Stimulated activated CD8-positive, alpha-beta memory T cell treated with anti-CD3 and anti-CD28 coated beads, Interleukin-7, amount 100 ng/mL, for 1 hour (primary cell): ENCODE data around the gene HRH2.
A peak's percentile ranks its signal among the peaks of the same experiment; 100 is the strongest.
"Not testable (repeated sequence)": the region's sequence is repeated elsewhere in the genome, so short reads cannot be mapped to it uniquely, and the experiment has no call there.

ENCODE experiments used
- DNase-seq, 2 donors: peaks; one replicate each; pipeline ENCODE4 v3.0.0-alpha.2; 2020; ENCODE audit warnings: low read depth in 2 of 2

Gene HRH2

DNA sequence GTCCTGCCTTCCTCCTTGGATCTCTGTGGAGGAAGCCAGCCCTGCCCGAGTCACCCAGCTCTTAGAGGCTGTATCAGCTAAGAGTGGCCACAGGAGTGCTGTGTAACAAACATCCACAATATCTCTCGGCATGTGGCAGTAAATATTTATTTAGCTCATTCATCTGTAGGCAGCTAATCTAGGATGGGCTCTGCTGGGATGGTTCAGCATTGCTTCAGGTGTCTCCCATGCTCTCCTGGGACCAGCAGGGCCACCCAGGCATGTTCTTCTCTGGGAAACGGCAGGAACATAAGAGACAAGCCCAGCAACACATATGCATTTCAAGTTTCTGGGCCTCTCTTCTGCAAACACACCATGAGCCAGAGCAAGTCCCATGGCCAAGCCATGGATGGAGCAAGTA, 56.1 kb downstream of the HRH2 start:
- DNase-seq, result no peak

DNA sequence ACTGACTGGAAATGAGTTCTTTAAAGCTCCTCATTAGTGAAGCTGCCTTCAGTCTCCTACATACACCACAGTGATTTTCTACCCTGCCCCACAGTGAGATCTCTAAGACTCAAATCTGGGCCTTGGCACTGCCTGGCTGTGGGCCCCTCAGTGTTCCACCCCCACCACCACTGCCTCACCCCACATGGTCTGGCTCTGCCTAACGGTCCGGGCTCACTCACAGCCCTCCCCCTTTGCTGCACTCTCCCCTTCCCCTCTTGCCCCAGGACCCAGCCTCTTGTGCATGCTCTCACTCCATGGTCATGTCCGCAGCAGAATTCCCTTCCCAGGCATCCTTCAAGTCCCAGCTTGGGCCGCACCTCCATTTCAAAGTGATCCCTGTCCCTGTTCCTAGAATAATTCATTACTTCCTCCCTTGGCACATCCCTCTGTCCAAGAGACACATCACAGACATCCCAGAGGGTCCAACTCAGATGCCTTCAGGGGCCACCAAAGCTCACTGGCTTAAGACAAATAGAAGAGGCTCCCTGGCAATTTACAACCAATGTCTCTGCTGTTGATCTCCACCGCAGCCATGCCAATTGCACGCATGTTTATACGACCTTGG, 56.7 kb downstream of the HRH2 start:
- DNase-seq, result no peak

DNA sequence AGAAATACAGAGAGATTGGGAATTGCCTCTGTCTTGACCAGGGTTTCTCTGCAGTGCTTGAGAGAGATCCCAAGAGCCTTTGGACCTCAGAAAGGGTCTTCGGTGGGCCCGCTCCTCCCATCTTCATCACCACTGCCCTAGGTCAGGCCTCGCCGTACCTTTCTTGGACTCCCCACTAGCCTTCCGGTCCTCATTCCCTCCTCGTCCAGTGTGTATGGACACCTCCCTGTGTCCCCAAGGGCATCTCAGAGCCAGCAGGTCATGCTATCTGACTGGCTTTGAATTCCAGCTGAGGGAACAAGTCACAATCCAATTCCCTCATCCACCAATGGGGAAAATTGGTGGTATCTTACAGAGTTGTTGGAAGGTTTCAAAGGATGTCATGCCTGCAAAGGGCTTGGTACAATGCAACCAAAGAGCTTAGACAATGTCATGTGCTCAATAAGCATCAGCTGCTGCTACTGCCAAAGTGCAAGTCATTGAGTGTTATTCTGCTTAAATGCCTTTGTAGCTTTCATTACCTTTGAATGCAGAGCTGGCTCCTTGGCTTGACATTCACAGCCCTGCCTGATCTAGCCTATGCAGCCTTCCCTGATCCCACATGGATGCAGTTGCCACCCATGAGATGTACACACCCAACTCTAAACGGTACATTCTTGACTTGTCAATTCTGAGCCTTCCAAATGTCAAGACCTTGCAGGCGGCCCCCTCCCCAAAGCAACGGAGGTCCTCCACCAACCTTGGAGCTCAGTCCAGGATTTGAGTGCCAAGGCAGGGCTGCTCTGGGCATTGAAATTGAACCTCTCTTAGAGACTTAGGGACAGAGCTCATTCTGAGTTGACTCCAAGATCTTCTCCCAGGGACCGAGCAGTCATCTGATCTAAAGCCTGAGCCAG, 58.0 kb downstream of the HRH2 start:
- no peak for DNase-seq

DNA sequence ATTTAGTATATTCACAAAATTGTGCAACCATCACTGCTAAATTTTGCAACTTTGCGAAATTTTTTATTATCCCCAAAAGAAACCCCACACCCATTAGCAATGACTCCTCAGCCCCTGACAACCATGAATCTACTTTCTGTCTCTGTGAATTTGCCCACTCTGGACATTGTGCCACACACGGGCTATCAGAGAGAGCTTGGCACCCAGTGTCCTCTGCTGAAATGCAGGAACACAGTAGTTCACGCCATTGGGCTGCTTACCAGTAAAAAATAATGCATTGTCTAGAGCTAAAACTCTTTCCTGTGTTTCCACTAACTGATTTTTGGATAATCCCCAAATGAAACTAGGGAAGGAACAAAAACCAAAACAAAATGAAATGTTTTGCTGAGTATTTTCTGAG, 60.0 kb downstream of the HRH2 start:
- DNase-seq, result no peak

DNA sequence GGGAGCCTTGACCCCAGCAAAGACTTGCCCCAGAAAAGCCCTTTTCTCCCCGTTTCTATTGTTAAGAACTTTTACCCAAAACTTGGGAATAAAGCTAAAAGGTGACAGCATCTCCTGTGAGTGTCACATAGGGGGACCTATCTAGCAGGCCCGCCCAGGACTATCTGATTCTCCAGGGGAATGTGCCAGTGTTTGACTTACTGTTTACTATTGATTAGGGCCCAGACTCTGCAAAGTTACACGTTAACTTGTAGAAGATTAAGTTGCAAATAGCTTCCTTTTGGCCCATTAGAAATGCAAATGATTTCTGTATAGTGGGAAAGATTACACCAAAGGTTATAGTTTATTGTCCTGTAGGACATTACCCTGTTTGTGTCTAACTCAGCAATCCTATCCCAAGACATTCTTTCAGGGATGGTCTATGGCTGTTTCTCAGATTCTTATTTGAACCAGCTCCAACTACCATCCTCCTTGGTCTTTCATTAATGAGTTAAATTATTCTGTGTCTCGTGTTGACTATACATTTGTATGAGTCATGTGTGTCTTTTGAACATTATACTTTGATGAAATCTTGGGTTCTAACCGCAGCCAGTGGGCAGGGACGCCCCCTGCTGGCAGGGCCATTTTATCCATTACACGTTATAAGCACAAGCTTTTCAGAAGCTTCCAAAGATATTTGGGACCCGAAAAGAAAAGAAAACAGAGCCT, 60.7 kb downstream of the HRH2 start:
- peak; percentile 17 to 35 for DNase-seq

DNA sequence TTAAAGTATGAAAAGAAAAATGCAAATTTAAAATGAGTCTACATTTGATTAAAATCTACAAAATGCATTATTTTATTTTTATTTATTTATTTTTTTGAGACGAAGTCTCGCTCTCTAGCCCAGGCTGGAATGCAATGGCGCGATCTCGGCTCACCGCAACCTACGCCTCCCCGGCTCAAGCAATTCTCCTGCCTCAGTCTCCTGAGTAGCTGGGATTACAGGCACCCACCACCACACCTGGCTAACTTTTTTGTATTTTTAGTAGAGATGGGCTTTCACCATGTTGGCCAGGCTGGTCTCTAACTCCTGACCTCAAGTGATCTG, 61.2 kb downstream of the HRH2 start:
- not testable (repeated sequence) for DNase-seq

DNA sequence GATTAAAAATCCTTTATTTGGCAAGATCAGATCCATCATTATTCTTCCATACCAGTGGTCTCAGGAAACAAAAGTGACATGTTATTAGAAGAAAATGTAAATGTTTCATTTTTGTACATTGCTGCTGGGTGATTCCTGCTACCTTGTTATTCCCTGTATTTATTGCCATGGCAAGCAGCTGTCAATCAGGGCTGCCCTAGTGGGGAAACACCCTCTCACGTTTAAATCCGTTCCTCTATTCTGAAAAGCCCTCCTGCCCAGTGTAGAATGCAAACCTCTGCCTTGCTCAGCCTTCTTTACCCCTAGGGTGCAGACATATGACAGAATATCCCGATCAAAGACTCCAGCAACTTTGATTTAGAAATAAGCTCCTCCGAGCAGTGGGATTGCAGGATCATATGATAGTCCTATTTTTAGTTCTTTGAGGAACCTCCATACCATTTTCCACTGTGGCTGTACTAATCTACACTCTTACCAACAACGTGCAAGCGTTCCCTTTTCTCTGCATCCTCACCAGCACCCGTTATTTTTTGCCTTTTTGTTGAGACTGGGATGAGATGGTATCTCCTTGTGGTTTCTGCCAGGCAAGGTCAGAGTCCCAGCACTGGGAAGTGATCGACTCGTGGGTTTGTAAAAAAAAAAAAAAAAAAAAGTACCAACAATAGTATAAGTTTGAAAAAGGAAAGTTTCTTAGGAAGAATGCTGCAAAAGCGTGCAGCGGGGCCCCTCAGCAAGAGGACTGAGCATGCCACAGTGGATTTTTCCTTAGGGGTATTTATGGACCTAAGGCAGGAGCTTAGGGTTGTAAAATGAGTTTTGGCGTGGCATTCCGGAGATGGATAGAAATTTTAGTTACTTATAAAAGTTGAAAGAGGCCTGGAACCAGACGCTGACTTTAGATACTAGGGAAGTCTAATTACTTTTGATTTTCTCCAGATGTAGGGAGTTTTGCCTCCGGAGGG, 66.7 kb downstream of the HRH2 start:
- no peak for DNase-seq

DNA sequence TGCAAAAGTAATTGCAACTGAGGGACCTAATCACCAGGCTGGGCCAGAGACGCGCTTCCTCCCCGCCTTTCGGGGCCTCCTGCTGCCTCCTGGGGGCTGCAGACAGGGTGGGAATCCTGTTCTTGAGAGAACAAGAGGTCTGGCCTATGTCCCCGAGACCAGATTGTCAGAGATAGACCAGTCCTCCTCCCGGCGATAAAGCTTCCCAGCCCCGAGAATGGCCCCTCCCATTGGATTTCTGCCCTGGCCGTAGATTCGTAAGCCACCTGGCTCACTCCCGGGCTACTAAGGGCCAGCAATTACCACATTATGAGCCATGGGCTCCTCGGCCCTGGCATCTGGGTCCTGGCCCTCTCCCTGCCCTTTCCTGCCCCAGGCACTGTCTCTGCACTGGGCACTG, 70.4 kb downstream of the HRH2 start:
- DNase-seq, result no peak

DNA sequence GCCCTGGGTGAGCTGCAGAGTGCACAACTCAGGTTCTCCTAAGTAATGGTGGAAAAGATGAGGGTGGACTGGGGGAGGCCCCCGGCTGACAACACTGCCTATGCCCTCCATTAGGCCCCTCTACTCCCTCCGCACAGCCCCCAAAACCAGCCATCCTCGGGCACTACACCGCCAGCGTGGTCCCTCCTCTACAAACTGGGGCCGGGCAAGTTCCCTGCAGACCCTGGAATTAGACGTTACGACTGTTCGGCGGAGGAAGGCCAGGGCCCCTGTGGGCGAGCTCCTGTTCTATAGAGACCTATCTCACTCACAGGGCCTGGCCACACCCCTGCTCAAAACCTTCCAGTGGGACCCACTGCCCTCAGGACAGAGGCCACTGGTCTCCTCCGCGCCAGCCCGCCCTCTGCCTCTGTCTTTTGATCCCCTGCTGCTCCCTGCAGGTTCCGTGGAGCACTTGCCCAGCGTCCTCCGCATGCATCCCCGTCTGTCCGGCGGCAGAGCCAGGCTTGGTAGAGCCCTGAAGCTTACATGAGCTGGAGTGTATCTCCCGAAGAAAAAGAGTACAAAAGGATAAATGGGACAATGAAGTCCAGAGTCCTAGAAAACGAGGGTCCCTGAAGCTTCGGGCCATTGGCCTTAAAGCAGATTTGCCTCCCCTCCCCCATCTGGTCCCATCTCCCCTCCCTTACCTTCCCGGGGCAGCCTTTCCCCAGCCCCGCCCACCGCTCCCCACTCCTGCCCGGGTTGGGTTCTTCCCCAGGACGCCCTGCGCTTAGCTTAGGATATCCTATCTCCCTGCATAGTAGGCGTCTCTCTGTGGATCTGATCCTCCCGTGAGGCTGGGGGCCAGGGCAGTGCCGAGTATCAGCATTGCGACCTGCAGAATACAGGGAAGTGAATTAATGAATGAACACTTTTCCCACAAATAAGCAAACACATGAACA, 71.3 kb downstream of the HRH2 start:
- no peak for DNase-seq

DNA sequence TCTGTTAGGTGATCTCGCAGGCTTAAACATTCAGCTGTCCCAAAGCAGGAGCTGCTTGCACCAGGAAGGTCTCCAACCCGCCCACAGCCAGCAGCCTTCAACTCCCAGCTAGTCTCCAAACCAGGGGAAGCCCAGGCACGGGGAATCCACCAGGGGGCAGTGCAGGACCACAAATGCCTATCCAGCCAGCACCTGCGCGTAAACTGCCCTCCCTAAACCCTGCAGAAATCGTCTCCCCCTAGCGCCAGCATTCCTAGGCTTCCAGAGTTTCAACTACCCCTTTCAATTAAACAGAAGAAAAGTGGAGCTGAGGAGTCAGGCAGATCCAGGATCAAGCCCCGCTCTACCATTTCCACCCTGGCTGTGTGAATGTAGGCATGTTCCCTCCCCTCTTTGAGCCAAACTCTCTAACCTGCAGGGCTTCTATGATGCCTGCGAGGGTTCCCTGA, 72.0 kb downstream of the HRH2 start:
- peak; percentile 74 to 90 for DNase-seq

DNA sequence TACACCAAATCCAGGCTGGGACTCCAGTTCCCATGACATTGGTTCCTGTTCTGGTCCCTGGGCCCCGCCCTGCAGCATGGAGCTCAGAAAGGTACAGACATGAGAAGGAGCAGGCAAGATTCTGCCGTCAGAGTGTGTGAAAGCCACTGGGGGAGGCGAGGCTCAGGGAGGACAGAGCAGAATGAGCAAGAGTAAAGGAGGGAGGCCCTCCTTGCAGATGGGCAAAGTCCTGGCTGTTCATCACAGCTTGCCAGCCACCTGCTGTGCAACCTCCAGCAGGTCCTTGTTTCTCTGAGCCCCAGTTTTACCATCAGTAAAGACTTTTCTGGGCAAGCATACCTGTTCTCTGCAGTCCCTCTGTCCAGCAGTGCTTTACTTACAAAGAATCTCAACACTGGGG, 73.3 kb downstream of the HRH2 start:
- DNase-seq, result no peak

DNA sequence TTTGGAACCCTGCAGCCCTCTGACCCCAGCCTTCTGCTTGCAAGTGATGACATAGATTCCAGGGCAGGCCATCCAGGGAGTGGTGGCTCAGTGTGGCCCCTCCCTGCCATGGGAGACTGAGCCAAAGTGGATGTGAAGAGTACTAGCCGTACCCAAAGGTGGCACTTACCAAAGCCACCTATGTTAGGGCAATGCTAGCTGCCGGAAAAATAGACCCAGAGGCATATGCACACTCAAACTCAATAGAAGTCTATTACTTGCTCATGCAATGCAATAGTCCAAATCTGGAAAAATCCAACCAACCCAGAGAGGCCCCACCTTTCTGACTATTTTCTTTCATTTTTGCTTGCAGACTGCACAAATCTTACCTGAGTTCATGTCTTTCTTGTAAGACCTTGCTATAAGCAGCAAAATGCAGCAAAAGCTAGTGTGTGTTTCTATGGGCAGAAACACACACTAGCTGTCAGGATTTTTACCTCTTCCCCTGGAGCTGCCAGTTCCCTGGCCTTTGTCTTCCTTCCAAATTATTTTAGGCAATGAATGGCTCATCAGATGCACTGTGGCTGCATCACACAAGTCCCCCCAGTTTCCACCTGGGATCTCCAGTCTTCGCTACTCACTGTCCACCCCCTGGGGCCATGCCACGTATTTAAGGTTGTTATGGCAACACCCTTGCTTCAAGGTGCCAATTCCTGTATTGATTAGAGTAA, 74.0 kb downstream of the HRH2 start:
- DNase-seq, result no peak

DNA sequence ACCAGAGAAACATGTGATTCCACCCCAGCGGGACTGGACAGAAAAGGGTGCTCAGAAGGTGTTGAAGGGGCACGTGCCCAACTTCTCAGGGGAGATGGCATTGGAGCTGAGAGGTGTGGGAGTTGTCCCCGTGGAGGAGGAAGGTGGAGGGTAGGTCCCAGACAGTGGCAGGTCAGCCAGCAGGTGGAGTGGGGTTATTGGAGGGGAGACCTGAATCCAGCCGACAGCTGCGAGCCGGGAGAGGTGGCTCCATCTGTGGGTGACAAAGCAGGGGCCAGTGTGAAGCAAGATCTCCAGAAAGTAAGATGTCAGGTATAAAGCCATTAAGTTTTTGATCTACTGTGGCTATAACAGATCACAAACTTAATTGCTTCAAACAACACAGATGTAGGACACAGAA, 75.1 kb downstream of the HRH2 start:
- DNase-seq, result no peak

DNA sequence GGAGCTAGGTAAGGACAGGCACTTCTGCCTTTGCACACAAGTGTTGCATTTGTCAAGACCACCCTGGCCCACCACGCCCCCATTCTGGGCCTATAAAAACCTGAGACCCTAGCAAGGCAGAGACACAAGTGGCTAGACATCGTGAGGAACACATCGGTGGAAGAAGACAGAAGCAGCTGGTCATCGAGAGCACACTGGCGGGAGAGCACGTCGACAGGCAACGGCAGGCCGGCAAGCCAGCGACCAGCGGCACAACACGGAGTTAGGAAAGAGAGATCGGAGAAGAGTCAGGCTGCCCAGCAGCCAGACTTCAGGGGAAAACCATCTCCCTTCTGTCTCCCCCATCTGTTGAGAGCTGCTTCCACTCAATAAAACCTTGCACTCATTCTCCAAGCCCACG, 76.1 kb downstream of the HRH2 start:
- no peak for DNase-seq

DNA sequence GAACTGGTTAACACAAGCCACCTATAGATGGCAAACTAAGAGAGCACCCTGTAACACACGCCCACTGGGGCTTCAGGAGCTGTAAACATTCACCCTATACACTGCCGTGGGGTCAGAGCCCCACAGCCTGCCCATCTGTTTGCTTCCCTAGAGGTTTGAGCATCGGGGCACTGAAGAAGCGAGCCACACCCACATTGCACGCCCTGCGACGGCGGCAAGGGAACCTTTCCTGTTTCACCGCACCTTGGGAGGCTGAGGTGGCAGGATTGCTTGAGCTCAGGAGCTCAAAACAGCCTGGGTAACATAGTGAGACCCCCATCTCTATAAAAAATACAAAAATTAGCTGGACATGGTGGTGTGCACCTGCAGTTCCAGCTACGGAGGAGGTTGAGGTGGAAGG, 76.6 kb downstream of the HRH2 start:
- no peak for DNase-seq

DNA sequence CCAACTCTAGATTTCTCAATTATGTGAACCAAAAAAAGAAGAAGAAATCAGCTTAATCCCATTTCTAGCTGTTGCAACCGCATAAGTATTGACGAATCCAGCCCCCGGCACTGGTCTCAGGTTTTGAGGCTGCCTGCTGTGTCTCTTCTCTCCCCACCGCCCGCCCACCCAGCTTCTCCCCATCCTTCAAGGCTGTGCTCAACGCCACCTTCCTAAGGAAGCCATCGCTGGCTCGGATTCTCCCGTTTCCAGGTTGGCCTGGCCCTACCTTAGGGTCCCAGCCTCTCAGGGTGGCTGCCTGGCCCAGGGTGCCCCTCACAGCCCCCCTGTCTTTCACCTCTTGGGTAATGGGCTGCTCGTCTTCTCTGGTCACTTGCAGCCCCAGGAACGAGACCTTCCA, 77.8 kb downstream of the HRH2 start:
- DNase-seq, result no peak

DNA sequence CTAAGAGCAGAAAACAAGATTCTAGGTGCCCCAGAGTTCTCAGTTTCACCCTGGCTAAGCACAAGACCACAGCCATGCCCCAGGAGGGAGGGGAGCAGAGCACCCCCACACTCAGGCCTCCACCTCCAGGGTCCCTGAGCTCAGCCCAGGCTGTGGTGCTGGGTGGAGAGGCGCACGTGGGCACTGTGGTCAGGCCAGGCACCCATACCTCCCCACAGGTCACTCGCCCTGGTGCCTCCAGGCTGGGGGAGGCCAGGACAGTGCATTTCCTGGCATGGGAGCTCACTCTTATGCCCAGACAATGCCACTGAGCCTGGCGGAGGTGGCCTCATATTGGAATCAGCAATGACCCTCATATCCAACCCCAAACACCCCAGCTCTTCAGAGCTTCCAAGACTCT, 78.8 kb downstream of the HRH2 start:
- DNase-seq, result no peak

DNA sequence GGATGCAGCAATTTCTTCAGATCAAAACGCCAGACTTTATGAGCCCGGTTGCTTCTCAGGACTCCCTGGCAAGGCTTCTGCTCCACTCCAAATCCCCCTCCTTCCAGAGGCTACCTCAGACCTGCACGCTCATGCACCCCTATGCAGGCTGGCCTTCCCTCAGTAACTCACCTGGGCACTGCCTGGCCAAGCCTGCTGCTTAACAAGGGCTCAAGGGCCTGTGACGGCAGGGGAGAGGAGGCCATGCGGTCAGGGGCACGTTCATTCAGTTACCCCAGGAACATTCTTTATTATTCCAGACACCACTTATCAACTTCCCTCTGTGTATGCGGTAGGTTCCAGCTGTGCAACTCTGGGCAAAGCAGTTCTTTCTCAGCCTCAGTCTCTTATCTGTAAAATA, 79.6 kb downstream of the HRH2 start:
- no peak for DNase-seq

DNA sequence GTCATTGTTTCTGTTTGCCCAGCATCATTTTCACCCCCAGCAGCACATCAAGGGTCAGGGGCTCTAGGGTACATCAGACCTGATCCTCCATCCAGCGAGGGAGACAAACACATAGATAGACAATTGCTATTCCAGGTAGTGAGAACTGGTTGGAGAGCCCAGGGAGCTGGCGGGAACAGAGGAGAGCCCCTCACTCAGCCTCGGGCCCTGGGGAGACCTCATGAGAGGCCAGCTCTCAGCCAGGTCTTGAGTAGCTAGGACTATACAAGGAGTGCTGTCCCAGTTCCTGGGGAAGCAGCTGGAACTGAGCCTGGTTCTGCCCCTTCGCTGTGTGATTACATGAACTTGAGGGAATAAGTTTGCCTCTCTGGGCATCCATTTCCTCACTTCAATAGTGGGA, 80.3 kb downstream of the HRH2 start:
- no peak for DNase-seq

DNA sequence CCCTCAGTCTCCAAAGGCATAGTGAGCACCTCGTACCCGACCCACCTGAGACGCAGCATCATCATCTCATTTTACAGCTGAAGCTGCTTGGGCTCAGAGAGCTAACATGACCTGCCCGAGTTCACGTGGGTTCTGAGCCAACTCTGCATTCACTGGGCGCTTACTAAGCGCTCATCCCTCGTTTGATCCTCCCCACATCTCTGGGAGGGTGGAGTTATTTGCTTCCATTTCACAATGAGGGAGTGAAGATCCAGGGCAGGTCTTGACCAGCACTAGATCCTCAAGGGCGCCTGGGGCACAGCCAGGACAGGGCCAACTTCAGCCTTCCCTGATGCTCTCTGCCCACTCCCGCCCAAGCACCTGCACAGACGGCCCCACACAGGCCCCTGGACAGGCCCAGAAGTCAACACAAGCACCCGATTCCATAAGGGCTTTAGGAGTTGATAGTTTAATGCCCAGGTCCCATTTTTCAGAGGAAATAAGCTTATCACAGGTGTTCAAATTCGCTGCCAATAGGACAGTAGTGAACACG, 80.8 kb downstream of the HRH2 start:
- DNase-seq, result no peak
